ENCODE measurements around the gene GNLY. TPM values are rescaled to one million over a fixed set of nuclear protein-coding genes. Genes with fewer than 3 reads are reported as not detected.

Gene GNLY
- total RNA-seq, 2 donors from 2014 or later, result not detected

GRCh38 chr2:85690932-85691331 lies 3.2 kb upstream of the GNLY start:
- Mint-ChIP-seq H3K9me3 (no peaks in the 10 kb centered on the region), H3K36me3 (ENCODE audit: low read depth) (no peaks in the 10 kb centered on the region), H3K27me3 (ENCODE audit: insufficient read depth) (peaks cover 33% of the 10 kb centered on the region), H3K27ac (no peak overlapping the region), H3K4me3 (no peak overlapping the region), H3K4me1 (peaks cover 5% of the 10 kb centered on the region)
- H3K4me3 ChIP-seq (ENCODE audit: low read length), result no peak overlapping the region
- H3K27ac ChIP-seq (ENCODE audit: low read depth, low read length), result no peak overlapping the region
- no peaks in the 10 kb centered on the region for H3K9me3 ChIP-seq (ENCODE audit: control insufficient read depth, low read length)
- H3K9ac ChIP-seq (ENCODE audit: extremely low read depth, low read length, poor library complexity, severe bottlenecking), result no peak overlapping the region
- no peaks in the 10 kb centered on the region for H3K4me1 ChIP-seq (ENCODE audit: control insufficient read depth, insufficient read depth, low read length)
- no peaks in the 10 kb centered on the region for H3K36me3 ChIP-seq (ENCODE audit: control insufficient read depth, insufficient read depth, low read length)
- 93 to 96% methylated on average over 3 to 4 of the region's 4 CpGs for WGBS, 2 experiments (ENCODE audit: insufficient coverage in 1 of 2, insufficient read length in 1 of 2)
- no peak for DNase-seq
- H3K27me3 ChIP-seq (ENCODE audit: control insufficient read depth, insufficient read depth, low read length, poor library complexity, severe bottlenecking), result peaks cover 29% of the 10 kb centered on the region
- TF ChIP-seq CTCF (conservative IDR thresholded peaks at IDR 0.05), result no peak

GRCh38 chr2:85692039-85692645 lies 2.0 kb upstream of the GNLY start:
- Histone ChIP-seq H3K9ac (ENCODE audit: extremely low read depth, low read length, poor library complexity, severe bottlenecking) (no peak overlapping the region), H3K36me3 (ENCODE audit: control insufficient read depth, insufficient read depth, low read length) (no peaks in the 10 kb centered on the region), H3K9me3 (ENCODE audit: control insufficient read depth, low read length) (no peaks in the 10 kb centered on the region), H3K4me1 (ENCODE audit: control insufficient read depth, insufficient read depth, low read length) (no peaks in the 10 kb centered on the region), H3K27ac (ENCODE audit: low read depth, low read length) (no peak overlapping the region), H3K4me3 (ENCODE audit: low read length) (no peak overlapping the region), H3K27me3 (ENCODE audit: control insufficient read depth, insufficient read depth, low read length, poor library complexity, severe bottlenecking) (peaks cover 34% of the 10 kb centered on the region)
- H3K36me3 Mint-ChIP-seq (ENCODE audit: low read depth), result no peaks in the 10 kb centered on the region
- DNase-seq, result no peak
- no peak overlapping the region for H3K4me3 Mint-ChIP-seq
- H3K4me1 Mint-ChIP-seq, result peaks cover 5% of the 10 kb centered on the region
- TF ChIP-seq CTCF (conservative IDR thresholded peaks at IDR 0.05), result no peak
- H3K9me3 Mint-ChIP-seq, result no peaks in the 10 kb centered on the region
- WGBS, 2 experiments (ENCODE audit: insufficient coverage in 1 of 2, insufficient read length in 1 of 2), result 85 to 96% methylated on average over 3 to 5 of the region's 5 CpGs
- no peak overlapping the region for H3K27ac Mint-ChIP-seq
- H3K27me3 Mint-ChIP-seq (ENCODE audit: insufficient read depth), result peaks cover 45% of the 10 kb centered on the region

GRCh38 chr2:85695121-85695520 lies 963 bp downstream of the GNLY start:
- no peak for TF ChIP-seq CTCF (conservative IDR thresholded peaks at IDR 0.05)
- Mint-ChIP-seq H3K27me3 (ENCODE audit: insufficient read depth) (peaks cover 61% of the 10 kb centered on the region), H3K36me3 (ENCODE audit: low read depth) (no peaks in the 10 kb centered on the region), H3K4me1 (peaks cover 5% of the 10 kb centered on the region), H3K9me3 (no peaks in the 10 kb centered on the region), H3K4me3 (no peak overlapping the region), H3K27ac (no peak overlapping the region)
- Histone ChIP-seq H3K4me1 (ENCODE audit: control insufficient read depth, insufficient read depth, low read length) (no peaks in the 10 kb centered on the region), H3K4me3 (ENCODE audit: low read length) (no peak overlapping the region), H3K9me3 (ENCODE audit: control insufficient read depth, low read length) (no peaks in the 10 kb centered on the region), H3K27me3 (ENCODE audit: control insufficient read depth, insufficient read depth, low read length, poor library complexity, severe bottlenecking) (peaks cover 48% of the 10 kb centered on the region), H3K36me3 (ENCODE audit: control insufficient read depth, insufficient read depth, low read length) (no peaks in the 10 kb centered on the region), H3K9ac (ENCODE audit: extremely low read depth, low read length, poor library complexity, severe bottlenecking) (no peak overlapping the region), H3K27ac (ENCODE audit: low read depth, low read length) (no peak overlapping the region)
- WGBS, 2 experiments (ENCODE audit: insufficient coverage in 1 of 2, insufficient read length in 1 of 2), result 91 to 95% methylated on average over 5 to 11 of the region's 11 CpGs
- DNase-seq, result no peak

Measured in endodermal cell (in vitro differentiated cells).